ENCODE results near the gene SIGLEC8. TPM values are rescaled to one million over a fixed set of nuclear protein-coding genes. Genes with fewer than 3 reads are reported as not detected.
"Not testable (repeated sequence)": the region's sequence is repeated elsewhere in the genome, so short reads cannot be mapped to it uniquely, and the experiment has no call there.

The SIGLEC8 gene
- total and polyA plus RNA-seq, 2 experiments from 2014 or later = not detected

GRCh38 chr19:51503286-51503817, 45.1 kb upstream of the SIGLEC8 start:
- TF ChIP-seq, protein P1, sequence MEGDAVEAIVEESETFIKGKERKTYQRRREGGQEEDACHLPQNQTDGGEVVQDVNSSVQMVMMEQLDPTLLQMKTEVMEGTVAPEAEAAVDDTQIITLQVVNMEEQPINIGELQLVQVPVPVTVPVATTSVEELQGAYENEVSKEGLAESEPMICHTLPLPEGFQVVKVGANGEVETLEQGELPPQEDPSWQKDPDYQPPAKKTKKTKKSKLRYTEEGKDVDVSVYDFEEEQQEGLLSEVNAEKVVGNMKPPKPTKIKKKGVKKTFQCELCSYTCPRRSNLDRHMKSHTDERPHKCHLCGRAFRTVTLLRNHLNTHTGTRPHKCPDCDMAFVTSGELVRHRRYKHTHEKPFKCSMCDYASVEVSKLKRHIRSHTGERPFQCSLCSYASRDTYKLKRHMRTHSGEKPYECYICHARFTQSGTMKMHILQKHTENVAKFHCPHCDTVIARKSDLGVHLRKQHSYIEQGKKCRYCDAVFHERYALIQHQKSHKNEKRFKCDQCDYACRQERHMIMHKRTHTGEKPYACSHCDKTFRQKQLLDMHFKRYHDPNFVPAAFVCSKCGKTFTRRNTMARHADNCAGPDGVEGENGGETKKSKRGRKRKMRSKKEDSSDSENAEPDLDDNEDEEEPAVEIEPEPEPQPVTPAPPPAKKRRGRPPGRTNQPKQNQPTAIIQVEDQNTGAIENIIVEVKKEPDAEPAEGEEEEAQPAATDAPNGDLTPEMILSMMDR (IDR thresholded peaks at IDR 0.05; ENCODE audit: low read depth, low read length) = no peak
- Histone ChIP-seq H3K27ac (no peak overlapping the region), H3K9me3 (ENCODE audit: low read depth) (no peaks in the 10 kb centered on the region), H3K4me1 (ENCODE audit: low read depth) (no peaks in the 10 kb centered on the region), H3K4me3 (no peak overlapping the region), H3K27me3 (no peaks in the 10 kb centered on the region), H3K36me3 (no peaks in the 10 kb centered on the region)
- DNase-seq (ENCODE audit: low read depth in 1 of 2, low spot score in 1 of 2) = no peak

GRCh38 chr19:51501594-51502263, 43.5 kb upstream of the SIGLEC8 start, which contains the start of gene SIGLEC12:
Gene SIGLEC12 (minus strand): TSS chr19:51501800. CDS start chr19:51501733, 67 bp downstream.
- no peaks in the 10 kb centered on the region for H3K9me3 ChIP-seq (ENCODE audit: low read depth)
- TF ChIP-seq, protein P1 (IDR thresholded peaks at IDR 0.05; ENCODE audit: low read depth, low read length) = no peak
- no peak for DNase-seq (ENCODE audit: low read depth in 1 of 2, low spot score in 1 of 2)
- no peaks in the 10 kb centered on the region for H3K36me3 ChIP-seq
- no peaks in the 10 kb centered on the region for H3K27me3 ChIP-seq
- no peak within 1 kb of the TSS for H3K27ac ChIP-seq
- no peak within 1 kb of the TSS for H3K4me3 ChIP-seq
- no peaks in the 10 kb centered on the region for H3K4me1 ChIP-seq (ENCODE audit: low read depth)

GRCh38 chr19:51500931-51501330, 42.7 kb upstream of the SIGLEC8 start:
- H3K4me3 ChIP-seq; H3K9me3 ChIP-seq (ENCODE audit: low read depth); DNase-seq (ENCODE audit: low read depth in 1 of 2, low spot score in 1 of 2); H3K27me3 ChIP-seq; H3K27ac ChIP-seq; H3K36me3 ChIP-seq; H3K4me1 ChIP-seq (ENCODE audit: low read depth): not testable (repeated sequence)

DNA sequence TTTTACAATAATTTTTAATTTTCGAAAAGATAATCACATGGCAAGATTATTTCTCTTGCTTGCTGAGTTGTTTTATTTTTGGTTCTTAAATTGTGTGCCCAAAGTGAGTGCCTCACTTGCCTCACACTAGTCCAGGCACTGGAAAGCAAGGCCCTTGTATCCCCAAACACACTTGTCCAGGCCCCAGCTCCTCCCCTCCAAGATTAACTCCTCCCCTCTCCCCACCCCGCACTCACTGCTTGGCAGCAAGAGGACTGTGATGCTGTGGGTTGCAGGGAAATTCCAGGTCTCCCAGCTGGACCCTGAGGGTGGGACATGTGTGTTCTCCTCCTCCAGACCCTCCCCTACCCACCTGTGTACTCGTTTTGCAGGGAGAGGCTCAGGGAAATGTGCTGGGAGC, 39.4 kb upstream of the SIGLEC8 start:
- Histone ChIP-seq H3K9me3 (ENCODE audit: low read depth) (no peaks in the 10 kb centered on the region), H3K36me3 (no peaks in the 10 kb centered on the region), H3K27ac (no peak overlapping the region), H3K4me1 (ENCODE audit: low read depth) (no peaks in the 10 kb centered on the region), H3K27me3 (no peaks in the 10 kb centered on the region), H3K4me3 (no peak overlapping the region)
- TF ChIP-seq, protein P1 (IDR thresholded peaks at IDR 0.05; ENCODE audit: low read depth, low read length) = no peak
- no peak for DNase-seq (ENCODE audit: low read depth in 1 of 2, low spot score in 1 of 2)

- Histone ChIP-seq H3K9me3 (ENCODE audit: low read depth) (no peaks in the 10 kb centered on the region), H3K4me1 (ENCODE audit: low read depth) (no peaks in the 10 kb centered on the region), H3K4me3 (no peak overlapping the region), H3K27me3 (no peaks in the 10 kb centered on the region), H3K27ac (no peak overlapping the region), H3K36me3 (no peaks in the 10 kb centered on the region)
- TF ChIP-seq, protein P1 (IDR thresholded peaks at IDR 0.05; ENCODE audit: low read depth, low read length) = no peak
- DNase-seq (ENCODE audit: low read depth in 1 of 2, low spot score in 1 of 2) = no peak
Observed at GRCh38 chr19:51493776-51494175, 35.5 kb upstream of the SIGLEC8 start.

- Histone ChIP-seq H3K36me3 (no peaks in the 10 kb centered on the region), H3K9me3 (ENCODE audit: low read depth) (peaks cover 3% of the 10 kb centered on the region), H3K27ac (no peak overlapping the region), H3K4me1 (ENCODE audit: low read depth) (no peaks in the 10 kb centered on the region), H3K4me3 (no peak overlapping the region), H3K27me3 (no peaks in the 10 kb centered on the region)
- TF ChIP-seq, protein P1 (IDR thresholded peaks at IDR 0.05; ENCODE audit: low read depth, low read length) = no peak
- DNase-seq (ENCODE audit: low read depth in 1 of 2, low spot score in 1 of 2) = no peak
Observed at GRCh38 chr19:51491586-51491985, 33.3 kb upstream of the SIGLEC8 start.

Measured in cardiac muscle cell (in vitro differentiated cells and primary cell).